ENCODE measurements around the gene UCN3.

UCN3 gene

DNA sequence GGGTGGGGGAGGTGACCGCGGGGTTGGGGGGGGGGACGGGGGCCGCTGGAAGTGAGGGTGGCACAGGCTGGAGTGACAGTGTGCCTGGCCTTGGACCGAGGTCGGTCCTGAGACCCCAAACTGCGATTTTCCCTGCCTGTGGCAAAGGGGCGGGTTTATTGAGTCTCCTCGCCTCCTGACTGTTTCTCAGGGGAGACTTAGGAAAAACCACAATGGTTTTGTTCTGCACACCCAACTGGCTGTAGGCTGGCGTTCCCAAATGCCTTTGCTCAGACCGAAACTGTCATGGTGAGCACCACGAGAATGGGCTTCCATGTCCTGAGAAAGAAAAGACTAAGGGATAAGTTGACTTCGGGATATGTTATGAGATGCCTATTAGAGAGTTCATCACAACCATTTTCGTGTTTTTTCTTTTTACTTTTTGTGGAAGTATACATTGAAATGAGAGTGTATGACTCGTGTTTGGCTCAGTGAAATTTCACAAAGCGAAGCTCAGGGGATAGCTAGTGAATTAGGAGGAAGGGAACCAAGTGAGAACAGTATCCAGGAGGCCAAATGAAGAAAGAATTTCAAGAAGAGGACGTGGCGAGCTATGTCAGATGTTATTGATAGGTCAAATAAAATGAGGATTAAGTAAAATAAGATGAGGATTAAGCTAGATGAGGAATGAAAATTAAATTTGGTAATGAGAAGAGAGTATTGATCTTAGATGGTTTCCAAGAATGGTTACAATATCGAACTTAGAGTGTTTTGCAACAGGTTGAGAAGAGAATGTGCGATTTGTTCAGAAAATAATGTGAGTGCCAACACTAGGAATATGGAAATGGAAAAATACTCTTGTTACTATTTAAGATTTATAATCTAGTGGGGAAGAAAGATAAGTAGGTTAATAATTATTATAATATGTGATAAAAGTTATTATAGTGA lies 48.5 kb downstream of the UCN3 start:
- no peak for TF ChIP-seq CTCF (IDR thresholded peaks at IDR 0.05; ENCODE audit: insufficient read depth, low read length, poor library complexity, severe bottlenecking)
- Histone ChIP-seq H3K4me3 (replicated peaks; ENCODE audit: low read depth, low read length) (peak overlapping the region; percentile 93), H3K36me3 (ENCODE audit: control insufficient read depth, insufficient read depth, low read length) (no peaks in the 10 kb centered on the region), H3K27me3 (replicated peaks; ENCODE audit: control insufficient read depth, insufficient read depth, low read length) (no peaks in the 10 kb centered on the region)
- DNase-seq (ENCODE audit: extremely low read depth, insufficient read length), result peak; percentile 6

DNA sequence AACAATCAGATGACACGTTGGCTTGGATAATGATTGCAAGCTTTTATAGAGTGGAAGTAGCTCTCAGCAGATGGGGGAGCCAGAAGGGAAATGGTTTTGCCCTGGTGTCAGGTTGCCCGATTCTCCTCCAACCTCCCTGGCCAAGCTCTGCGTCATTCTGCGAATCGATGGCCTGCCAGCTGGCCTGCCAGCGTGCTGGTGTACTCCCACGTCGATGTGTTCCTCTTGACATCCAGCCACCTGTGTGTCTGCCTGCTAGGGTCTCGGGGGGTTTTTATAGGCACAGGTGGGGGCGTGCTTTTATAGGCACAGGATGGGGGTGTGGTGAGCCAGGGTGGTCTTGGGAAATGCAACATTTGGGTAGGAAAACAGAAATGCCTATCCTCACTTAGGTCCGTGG lies 52.2 kb downstream of the UCN3 start:
- no peaks in the 10 kb centered on the region for H3K36me3 ChIP-seq (ENCODE audit: control insufficient read depth, insufficient read depth, low read length)
- H3K27me3 ChIP-seq (replicated peaks; ENCODE audit: control insufficient read depth, insufficient read depth, low read length), result no peaks in the 10 kb centered on the region
- no peak overlapping the region for H3K4me3 ChIP-seq (replicated peaks; ENCODE audit: low read depth, low read length)
- DNase-seq (ENCODE audit: extremely low read depth, insufficient read length), result no peak
- TF ChIP-seq CTCF (IDR thresholded peaks at IDR 0.05; ENCODE audit: insufficient read depth, low read length, poor library complexity, severe bottlenecking), result no peak

DNA sequence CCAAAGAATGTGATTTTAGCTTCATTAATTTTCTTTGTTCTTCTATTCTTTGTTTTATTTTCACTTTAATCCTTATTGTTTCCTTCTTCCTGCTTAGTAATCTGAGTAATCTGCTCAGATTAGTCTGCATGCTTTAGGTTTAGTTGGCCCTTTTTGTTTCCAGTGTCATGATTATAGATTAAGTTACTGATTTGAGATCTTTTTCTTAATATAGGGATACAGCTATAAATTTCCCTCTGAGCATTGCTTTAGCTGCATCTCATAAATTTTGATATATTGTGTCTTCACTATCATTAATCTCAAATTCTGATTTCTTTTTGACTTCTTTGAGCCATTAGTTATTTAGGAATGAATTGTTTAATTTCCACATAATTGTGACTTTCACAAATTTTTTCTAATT lies 53.8 kb downstream of the UCN3 start:
- no peak overlapping the region for H3K4me3 ChIP-seq (replicated peaks; ENCODE audit: low read depth, low read length)
- no peaks in the 10 kb centered on the region for H3K36me3 ChIP-seq (ENCODE audit: control insufficient read depth, insufficient read depth, low read length)
- no peak for DNase-seq (ENCODE audit: extremely low read depth, insufficient read length)
- TF ChIP-seq CTCF (IDR thresholded peaks at IDR 0.05; ENCODE audit: insufficient read depth, low read length, poor library complexity, severe bottlenecking), result no peak
- no peaks in the 10 kb centered on the region for H3K27me3 ChIP-seq (replicated peaks; ENCODE audit: control insufficient read depth, insufficient read depth, low read length)

DNA sequence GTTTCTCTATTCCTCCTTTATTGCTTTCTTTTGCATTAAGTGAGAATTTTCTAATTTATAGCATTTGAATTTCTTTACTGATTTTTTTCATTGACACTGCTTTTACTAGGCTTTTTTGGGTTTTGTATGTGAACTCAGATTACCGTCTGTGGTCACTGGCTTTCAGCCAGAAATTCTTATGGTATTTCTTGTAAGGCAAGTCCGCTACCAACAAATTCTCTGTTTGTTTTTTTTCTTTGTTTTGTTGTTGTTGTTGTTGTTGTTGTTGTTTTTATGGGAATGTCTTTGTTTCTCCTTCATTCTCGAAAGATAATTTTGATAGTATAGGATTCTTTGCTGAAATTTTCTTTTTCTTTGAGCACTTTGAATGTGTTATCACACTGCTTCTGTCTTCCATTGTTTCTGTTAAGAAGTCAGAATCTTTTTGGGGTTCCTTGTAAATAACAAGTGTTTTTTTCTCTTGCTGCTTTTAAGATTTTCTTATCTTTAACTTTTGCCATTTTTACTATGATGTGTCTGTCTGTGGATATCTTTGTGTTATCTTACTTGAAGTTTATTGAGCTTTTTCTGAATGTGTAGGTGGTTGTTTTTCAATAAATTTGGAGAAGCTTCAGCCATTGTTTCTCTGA lies 54.8 kb downstream of the UCN3 start:
- no peaks in the 10 kb centered on the region for H3K36me3 ChIP-seq (ENCODE audit: control insufficient read depth, insufficient read depth, low read length)
- no peak for DNase-seq (ENCODE audit: extremely low read depth, insufficient read length)

DNA sequence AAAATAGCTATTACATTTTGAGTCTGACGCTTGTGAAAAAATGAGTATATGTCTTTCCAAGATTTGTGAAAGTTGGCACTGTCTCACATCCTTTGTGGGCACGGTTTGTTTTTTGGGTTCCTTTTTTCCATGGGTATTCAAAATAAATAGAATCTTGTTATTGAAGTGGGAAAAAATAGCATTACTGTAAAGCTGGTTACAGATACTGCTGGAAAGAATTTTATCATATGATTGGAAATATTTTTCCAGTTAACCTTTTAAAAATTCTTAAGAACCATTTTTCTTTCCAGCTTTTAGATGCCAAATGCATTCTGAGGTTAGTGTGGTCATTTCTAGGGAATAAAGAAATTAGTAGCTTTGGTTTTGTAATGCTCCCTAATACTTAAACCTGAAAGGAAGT lies 59.0 kb downstream of the UCN3 start:
- Histone ChIP-seq H3K4me3 (replicated peaks; ENCODE audit: low read depth, low read length) (no peak overlapping the region), H3K27me3 (replicated peaks; ENCODE audit: control insufficient read depth, insufficient read depth, low read length) (no peaks in the 10 kb centered on the region), H3K36me3 (ENCODE audit: control insufficient read depth, insufficient read depth, low read length) (no peaks in the 10 kb centered on the region)
- no peak for TF ChIP-seq CTCF (IDR thresholded peaks at IDR 0.05; ENCODE audit: insufficient read depth, low read length, poor library complexity, severe bottlenecking)
- DNase-seq (ENCODE audit: extremely low read depth, insufficient read length), result no peak

More for the DNA sequence above, 54.8 kb downstream of the UCN3 start:
- Histone ChIP-seq H3K27me3 (replicated peaks; ENCODE audit: control insufficient read depth, insufficient read depth, low read length) (no peaks in the 10 kb centered on the region), H3K4me3 (replicated peaks; ENCODE audit: low read depth, low read length) (no peak overlapping the region)
- TF ChIP-seq CTCF (IDR thresholded peaks at IDR 0.05; ENCODE audit: insufficient read depth, low read length, poor library complexity, severe bottlenecking), result no peak

Measured in GM06990 (cell line).